GM13977 (cell line): ENCODE measurements around the gene SLC48A1.

Experiments
- DNase-seq: peaks from one replicate; pipeline ENCODE4 v3.0.0; 2012; ENCODE audit warnings: low spot score
- CTCF ChIP-seq: IDR thresholded peaks from 2 replicates; pipeline ENCODE4 v1.5.1; 2012; ENCODE audit warnings: mild to moderate bottlenecking, control low read depth; ENCODE audit not compliant: insufficient read depth; ENCODE audit errors: extremely low read depth, missing control alignments
- in situ Hi-C: fragments of 300-500 bp; cut with MboI; formaldehyde crosslinking; loops from one replicate; pipeline ENCODE4 v1.12.0; 2022; ENCODE audit warnings: low sequenced_read_pairs, low pct_unique_long_range_greater_than_20kb, mixed read lengths, inconsistent platforms; ENCODE audit not compliant: unreplicated experiment

SLC48A1 gene

GRCh38 chr12:47742253-47742825 lies 30.7 kb upstream of the SLC48A1 start:
- DNase-seq = peak; percentile 68
- in situ Hi-C loops = loop anchor here (25.0 kb wide), 1 partner anchor 420 kb away; the partner anchor contains the start of gene ASB8
- TF ChIP-seq CTCF = peak; percentile 88

- in situ Hi-C loops = loop anchor here (25.0 kb wide), 1 partner anchor 419 kb away; the partner anchor contains the start of gene ASB8
- no peak for TF ChIP-seq CTCF
- DNase-seq = no peak
These were observed 29.7 kb upstream of the SLC48A1 start for GRCh38 chr12:47743311-47743860.

- peak; percentile 59 for DNase-seq
- TF ChIP-seq CTCF = peak; percentile 86
- in situ Hi-C loops = loop anchor here (25.0 kb wide), 1 partner anchor 418 kb away; the partner anchor contains the start of gene ASB8
These were observed 28.9 kb upstream of the SLC48A1 start for GRCh38 chr12:47744005-47744651.

- TF ChIP-seq CTCF = no peak
- no peak for DNase-seq
- in situ Hi-C loops = loop anchor here (25.0 kb wide), 1 partner anchor 417 kb away; the partner anchor contains the start of gene ASB8
These were observed 28.1 kb upstream of the SLC48A1 start for GRCh38 chr12:47744778-47745436.

GRCh38 chr12:47745485-47746041 lies 27.5 kb upstream of the SLC48A1 start:
- TF ChIP-seq CTCF = no peak
- in situ Hi-C loops = loop anchor here (25.0 kb wide), 1 partner anchor 417 kb away; the partner anchor contains the start of gene ASB8
- DNase-seq = no peak

GRCh38 chr12:47746073-47746472 lies 27.0 kb upstream of the SLC48A1 start:
- DNase-seq = no peak
- TF ChIP-seq CTCF = no peak
- in situ Hi-C loops = loop anchor here (25.0 kb wide), 1 partner anchor 416 kb away; the partner anchor contains the start of gene ASB8
